ENCODE results near the gene GNL1. TPM values are rescaled to one million over a fixed set of nuclear protein-coding genes. Genes with fewer than 3 reads are reported as not detected.

Gene GNL1
- total and polyA plus RNA-seq, 2 donors (not counting 1 experiment from before 2014, with no cell fraction given): 36.0 to 107 TPM

- Histone ChIP-seq H3K27me3 (replicated peaks in 1 of 4; ENCODE audit: control extremely low read depth in 1 of 4, control insufficient read depth in 3 of 4, insufficient read depth in 4 of 4, low read length in 3 of 4) (no peaks in the 10 kb centered on the region), H3K9me3 (ENCODE audit: control extremely low read depth in 1 of 3, control insufficient read depth in 2 of 3, insufficient read depth in 1 of 3, low read length in 2 of 3) (no peaks in the 10 kb centered on the region), H3K79me2 (ENCODE audit: control insufficient read depth, insufficient read depth, low read length) (no peaks in the 10 kb centered on the region), H2AFZ (ENCODE audit: insufficient read depth, low read depth, low read length, poor library complexity, severe bottlenecking) (no peak overlapping the region), H3K36me3 (replicated peaks in 1 of 2; ENCODE audit: control extremely low read depth in 1 of 2, control insufficient read depth in 1 of 2, extremely low read depth in 1 of 2, insufficient read depth in 2 of 2, low read length in 1 of 2) (peaks cover 9 to 48% of the 10 kb centered on the region in 2 experiments), H3K4me1 (ENCODE audit: control insufficient read depth in 2 of 2, insufficient read depth in 2 of 2, low read length in 2 of 2) (peaks cover 0 to 6% of the 10 kb centered on the region in 2 donors), H3K4me3 (ENCODE audit: control extremely low read depth in 1 of 5, extremely low read depth in 1 of 5, insufficient read depth in 1 of 5, low read depth in 2 of 5, low read length in 4 of 5) (no peak overlapping the region), H3K9ac (ENCODE audit: low read length) (no peak overlapping the region), H4K20me1 (ENCODE audit: control insufficient read depth, insufficient read depth, low read length, poor library complexity, severe bottlenecking) (peaks cover 21% of the 10 kb centered on the region), H3K27ac (ENCODE audit: low read length in 2 of 2) (peak overlapping the region in 1 of 2 donors; percentile 53), H3K4me2 (replicated peaks; ENCODE audit: low read depth, low read length, poor library complexity, severe bottlenecking) (no peak overlapping the region)
- DNase-seq: no peak
- no peak overlapping the region for H3K4me3 Mint-ChIP-seq
- H3K27me3 Mint-ChIP-seq: no peaks in the 10 kb centered on the region
- no peaks in the 10 kb centered on the region for H3K9me3 Mint-ChIP-seq (ENCODE audit: insufficient read depth)
- peaks cover 6% of the 10 kb centered on the region for H3K4me1 Mint-ChIP-seq
- intact Hi-C loops (cut with micrococcal nuclease): no loop called here
- ATAC-seq (ENCODE audit: low read depth): no peak
- ChIA-PET POLR2A (interaction anchor here (0.5 to 2.1 kb wide), 6 partner anchors 9 to 137 kb away, joined by 3 to 11 read pairs (median 6); no protein-coding TSS in a partner anchor), CTCF (interaction anchor here (0.6 to 12.2 kb wide), 15 partner anchors 8 to 578 kb away, joined by 3 to 295 read pairs (median 12); no protein-coding TSS in a partner anchor)
- TF ChIP-seq, protein P1, sequence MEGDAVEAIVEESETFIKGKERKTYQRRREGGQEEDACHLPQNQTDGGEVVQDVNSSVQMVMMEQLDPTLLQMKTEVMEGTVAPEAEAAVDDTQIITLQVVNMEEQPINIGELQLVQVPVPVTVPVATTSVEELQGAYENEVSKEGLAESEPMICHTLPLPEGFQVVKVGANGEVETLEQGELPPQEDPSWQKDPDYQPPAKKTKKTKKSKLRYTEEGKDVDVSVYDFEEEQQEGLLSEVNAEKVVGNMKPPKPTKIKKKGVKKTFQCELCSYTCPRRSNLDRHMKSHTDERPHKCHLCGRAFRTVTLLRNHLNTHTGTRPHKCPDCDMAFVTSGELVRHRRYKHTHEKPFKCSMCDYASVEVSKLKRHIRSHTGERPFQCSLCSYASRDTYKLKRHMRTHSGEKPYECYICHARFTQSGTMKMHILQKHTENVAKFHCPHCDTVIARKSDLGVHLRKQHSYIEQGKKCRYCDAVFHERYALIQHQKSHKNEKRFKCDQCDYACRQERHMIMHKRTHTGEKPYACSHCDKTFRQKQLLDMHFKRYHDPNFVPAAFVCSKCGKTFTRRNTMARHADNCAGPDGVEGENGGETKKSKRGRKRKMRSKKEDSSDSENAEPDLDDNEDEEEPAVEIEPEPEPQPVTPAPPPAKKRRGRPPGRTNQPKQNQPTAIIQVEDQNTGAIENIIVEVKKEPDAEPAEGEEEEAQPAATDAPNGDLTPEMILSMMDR (IDR thresholded peaks at IDR 0.05): no peak
- no peak for TF ChIP-seq EZH2 (IDR thresholded peaks at IDR 0.05; ENCODE audit: borderline replicate concordance, insufficient read depth, low read depth, low read length, poor library complexity, severe bottlenecking)
- 88% methylated on average over 10 of the region's 12 CpGs for WGBS (ENCODE audit: insufficient coverage)
- H3K27ac Mint-ChIP-seq: no peak overlapping the region
Observed at GRCh38 chr6:30598912-30599624, 42.8 kb upstream of the GNL1 start.

Data from B cell (primary cell).